H1 (cell line): Measurements from ENCODE around the gene WDR13. TPM values are rescaled to one million over a fixed set of nuclear protein-coding genes. Genes with fewer than 3 reads are reported as not detected.

ENCODE experiments used
- CTCF ChIA-PET: fragments of 300-600 bp; sonication (Branson Sonifier 250); formaldehyde crosslinking; loops from one replicate; lab custom pipeline; 2021; ENCODE audit not compliant: partially characterized antibody; lab: Charles Lee
- POLR2A ChIA-PET: fragments of 300-600 bp; sonication (Branson Sonifier 250); formaldehyde crosslinking; loops from one replicate; lab custom pipeline; 2021; ENCODE audit warnings: inconsistent platforms; ENCODE audit not compliant: partially characterized antibody; lab: Charles Lee
- DNase-seq, 2 experiments: peaks; one replicate each; pipeline versions ENCODE4 v3.0.0 to v3.0.0-alpha.2; 2010 to 2022; ENCODE audit warnings: low spot score in 2 of 2, low read depth in 1 of 2, mixed read lengths in 1 of 2
- FAIRE-seq: peaks from 2 replicates; lab custom pipeline; 2011; peaks lifted over from hg19 to GRCh38; lab: Jason Lieb, UNC
- H2AFZ ChIP-seq: 2 replicates; pipeline ENCODE4 v1.8.1; 2012; ENCODE audit warnings: low read length, inconsistent platforms
- H2AK5ac ChIP-seq: 2 replicates; pipeline ENCODE4 v1.6.1; 2013; ENCODE audit warnings: low read depth, low read length
- H2BK120ac ChIP-seq: replicated peaks from 2 replicates; pipeline ENCODE3; 2013; ENCODE audit warnings: low read depth, low read length, inconsistent platforms
- H2BK12ac ChIP-seq: 2 replicates; pipeline ENCODE4 v1.6.1; 2013; ENCODE audit warnings: low read depth, low read length
- H2BK15ac ChIP-seq: 2 replicates; pipeline ENCODE4 v1.6.1; 2013; ENCODE audit warnings: low read length
- H2BK20ac ChIP-seq: 2 replicates; pipeline ENCODE4 v1.6.1; 2013; ENCODE audit warnings: low read length
- H2BK5ac ChIP-seq: 2 replicates; pipeline ENCODE4 v1.6.1; 2013; ENCODE audit warnings: low read depth, low read length
- H3K14ac ChIP-seq: 2 replicates; pipeline ENCODE4 v1.6.1; 2013; ENCODE audit warnings: inconsistent platforms; ENCODE audit not compliant: insufficient read length
- H3K18ac ChIP-seq: 2 replicates; pipeline ENCODE4 v1.6.1; 2013; ENCODE audit warnings: low read length; ENCODE audit errors: extremely low read depth
- H3K23ac ChIP-seq: 2 replicates; pipeline ENCODE4 v1.6.1; 2013; ENCODE audit warnings: inconsistent platforms; ENCODE audit not compliant: insufficient read length
- H3K23me2 ChIP-seq: 2 replicates; pipeline ENCODE4 v1.6.1; 2013; ENCODE audit warnings: low read depth, low read length
- H3K27ac ChIP-seq: 2 replicates; pipeline ENCODE4 v1.6.1; 2011; ENCODE audit warnings: low read depth, low read length, inconsistent platforms
- H3K27me3 ChIP-seq, 4 experiments: replicated peaks in 1 of 4; 1 replicate in 1 of 4; 2 replicates in 3 of 4; pipeline versions ENCODE4 v1.6.1 to v1.8.1; 2011 to 2013; ENCODE audit warnings: low read length in 3 of 4, mild to moderate bottlenecking in 3 of 4, inconsistent platforms in 2 of 4, mixed read lengths in 2 of 4, moderate library complexity in 1 of 4; ENCODE audit not compliant: control insufficient read depth in 3 of 4, insufficient read depth in 3 of 4; ENCODE audit errors: extremely low read depth in 1 of 4
- H3K36me3 ChIP-seq, 4 experiments: 2 replicates each; pipeline versions ENCODE4 v1.6.1 to v1.8.1; 2011 to 2013; ENCODE audit warnings: mild to moderate bottlenecking in 4 of 4, low read length in 3 of 4, moderate library complexity in 2 of 4, control low read depth in 1 of 4, inconsistent platforms in 1 of 4; ENCODE audit not compliant: insufficient read depth in 4 of 4, control insufficient read depth in 2 of 4
- H3K4ac ChIP-seq: replicated peaks from 2 replicates; pipeline ENCODE3; 2013; ENCODE audit warnings: low read length, low read depth, mixed read lengths, inconsistent platforms; ENCODE audit not compliant: insufficient read length
- H3K4me1 ChIP-seq, 4 experiments: replicated peaks in 1 of 4; 1 replicate in 1 of 4; 2 replicates in 3 of 4; pipeline versions ENCODE4 v1.6.1 to v1.8.1; 2011 to 2013; ENCODE audit warnings: low read length in 3 of 4, inconsistent platforms in 2 of 4, mixed read lengths in 1 of 4; ENCODE audit not compliant: insufficient read depth in 4 of 4, control insufficient read depth in 3 of 4
- H3K4me2 ChIP-seq, 2 experiments: 2 replicates each; pipeline versions ENCODE4 v1.6.1 to v1.8.1; 2011 to 2013; ENCODE audit warnings: low read depth in 2 of 2, low read length in 2 of 2, control low read depth in 1 of 2, inconsistent platforms in 1 of 2, mild to moderate bottlenecking in 1 of 2; ENCODE audit not compliant: insufficient read depth in 1 of 2
- H3K4me3 ChIP-seq, 4 experiments: fragments of 200-600, 300-600 bp in 1 of 4; sonication (generic), shearing (Covaris generic), sonication (Bioruptor Twin) in 1 of 4; 2 replicates each; pipeline versions ENCODE4 v1.5.1 to v1.8.1; 2011 to 2016; ENCODE audit warnings: low read length in 4 of 4, low read depth in 3 of 4, control low read depth in 2 of 4, inconsistent platforms in 2 of 4, mild to moderate bottlenecking in 2 of 4, mixed read lengths in 1 of 4, moderate library complexity in 1 of 4; ENCODE audit not compliant: insufficient read depth in 2 of 4; ENCODE audit errors: extremely low read depth in 1 of 4
- H3K56ac ChIP-seq: replicated peaks from 2 replicates; pipeline ENCODE3; 2013; ENCODE audit warnings: low read depth, mild to moderate bottlenecking, mixed read lengths, low read length, inconsistent platforms; ENCODE audit not compliant: insufficient read length
- H3K79me1 ChIP-seq: 2 replicates; pipeline ENCODE4 v1.6.1; 2013; ENCODE audit warnings: low read depth, low read length, control low read depth
- H3K79me2 ChIP-seq, 2 experiments: 2 replicates each; pipeline versions ENCODE4 v1.6.1 to v1.8.1; 2012 to 2013; ENCODE audit warnings: low read length in 2 of 2, mild to moderate bottlenecking in 2 of 2, inconsistent platforms in 1 of 2; ENCODE audit not compliant: insufficient read depth in 2 of 2, control insufficient read depth in 1 of 2
- H3K9ac ChIP-seq, 4 experiments: replicated peaks in 1 of 4; 1 replicate in 1 of 4; 2 replicates in 3 of 4; pipeline versions ENCODE4 v1.6.1 to v1.8.1; 2011 to 2013; ENCODE audit warnings: low read depth in 3 of 4, low read length in 3 of 4, control low read depth in 2 of 4, mild to moderate bottlenecking in 2 of 4, moderate library complexity in 2 of 4, inconsistent platforms in 1 of 4; ENCODE audit errors: extremely low read depth in 1 of 4
- H3K9me3 ChIP-seq, 2 experiments: 2 replicates each; pipeline versions ENCODE4 v1.6.1 to v1.8.1; 2012 to 2013; ENCODE audit warnings: mild to moderate bottlenecking in 2 of 2, moderate library complexity in 2 of 2, control low read depth in 1 of 2, inconsistent platforms in 1 of 2, low read depth in 1 of 2, low read length in 1 of 2, mixed read lengths in 1 of 2; ENCODE audit not compliant: insufficient read depth in 2 of 2
- H4K20me1 ChIP-seq, 2 experiments: replicated peaks in 1 of 2; 2 replicates each; pipeline versions ENCODE3 to v1.8.1; 2011 to 2013; ENCODE audit warnings: inconsistent platforms in 2 of 2, low read length in 2 of 2, mild to moderate bottlenecking in 1 of 2; ENCODE audit not compliant: insufficient read depth in 2 of 2, control insufficient read depth in 1 of 2
- H4K5ac ChIP-seq: 2 replicates; pipeline ENCODE4 v1.6.1; 2013; ENCODE audit warnings: low read length, low read depth, mixed read lengths, inconsistent platforms; ENCODE audit not compliant: insufficient read length
- H4K8ac ChIP-seq: 2 replicates; pipeline ENCODE4 v1.8.0; 2013; ENCODE audit warnings: mild to moderate bottlenecking, moderate library complexity, low read length, inconsistent platforms; ENCODE audit not compliant: insufficient read depth; ENCODE audit errors: extremely low read depth
- H4K91ac ChIP-seq: replicated peaks from 2 replicates; pipeline ENCODE3; 2013; ENCODE audit warnings: low read length, mixed read lengths, inconsistent platforms; ENCODE audit not compliant: insufficient read length
- CHD2 ChIP-seq: IDR thresholded peaks from 2 replicates; pipeline ENCODE4 v1.6.1; 2012; ENCODE audit warnings: low read length, improper control_type of control experiment
- EZH2 ChIP-seq: fragments of 200-600 bp; sonication (generic); IDR thresholded peaks from 2 replicates; pipeline ENCODE4 v1.7.1; 2012; ENCODE audit warnings: low read depth, mild to moderate bottlenecking, moderate library complexity, low read length, inconsistent platforms; ENCODE audit not compliant: severe bottlenecking
- NANOG ChIP-seq: IDR thresholded peaks from 2 replicates; pipeline ENCODE4 v1.6.1; 2011; ENCODE audit warnings: low read length, low read depth, mild to moderate bottlenecking, inconsistent platforms; ENCODE audit not compliant: insufficient read depth, poor library complexity, severe bottlenecking
- POLR2AphosphoS5 ChIP-seq: IDR thresholded peaks from 2 replicates; pipeline ENCODE4 v1.6.1; 2011; ENCODE audit warnings: low read depth, low read length
- RNF2 ChIP-seq: fragments of 200-900, 300-1000 bp; sonication (generic); IDR thresholded peaks from 2 replicates; pipeline ENCODE4 v1.7.1; 2016; ENCODE audit warnings: borderline replicate concordance, low read depth, mild to moderate bottlenecking, antibody characterized with exemption, low read length; ENCODE audit not compliant: poor library complexity, severe bottlenecking; ENCODE audit errors: missing control alignments
- SIRT6 ChIP-seq: IDR thresholded peaks from one replicate; pipeline ENCODE4 v1.7.1; 2012; ENCODE audit warnings: low read length, inconsistent platforms
- SP1 ChIP-seq: IDR thresholded peaks from 2 replicates; pipeline ENCODE4 v1.6.1; 2011; ENCODE audit warnings: low read depth, low read length
- SP2 ChIP-seq: IDR thresholded peaks from 2 replicates; pipeline ENCODE4 v1.6.1; 2012; ENCODE audit warnings: mild to moderate bottlenecking, low read length, inconsistent platforms
- TBP ChIP-seq: IDR thresholded peaks from 2 replicates; pipeline ENCODE4 v1.6.1; 2011; ENCODE audit warnings: low read depth, low read length, improper control_type of control experiment
- TCF12 ChIP-seq: IDR thresholded peaks from 2 replicates; pipeline ENCODE4 v1.6.1; 2011; ENCODE audit warnings: low read depth, mild to moderate bottlenecking, low read length
- WGBS, 2 experiments: shearing (Covaris generic) in 1 of 2; methylation state at CpG; one replicate each; pipeline versions ENCODE4 v1.1.6 to v1.1.7; 2013 to 2015; ENCODE audit warnings: low lambda C conversion rate in 2 of 2, mixed read lengths in 2 of 2, inconsistent platforms in 1 of 2, low coverage in 1 of 2, missing lambda C conversion rate in 1 of 2; ENCODE audit not compliant: insufficient replicate concordance in 2 of 2, insufficient coverage in 1 of 2, insufficient read length in 1 of 2; ENCODE audit errors: extremely low coverage in 1 of 2, missing lambda C conversion rate in 1 of 2; 5-methylcytosine and 5-hydroxymethylcytosine counted together
- polyA plus RNA-seq, 7 experiments: library from polyadenylated mRNA; depleted of rRNA in 3 of 7; stranded (reverse) in 5 of 7; unstranded in 2 of 7; fragments of >200 nt in 5 of 7; fragments of 200-250 nt in 2 of 7; gene quantifications; 1 replicate in 5 of 7; 2 replicates in 1 of 7; 4 replicates in 1 of 7; pipeline versions ENCODE4 v1.2.1 to v1.2.3, GENCODE V29; 2011 to 2013; ENCODE audit warnings: missing spikeins in 2 of 7, mixed read lengths in 2 of 7
- total RNA-seq: library from RNA; stranded (reverse); fragmentation: NEBNext Ultra II Directional; extraction: Animal tissue kit (Norgen Biotek cat#: 25700); gene quantifications from 2 replicates; pipeline ENCODE4 v1.2.1, GENCODE V29; 2021
- TF ChIP-seq, protein P1 (sequence below): IDR thresholded peaks from 2 replicates; pipeline ENCODE4 v1.6.1; 2012; ENCODE audit warnings: inconsistent platforms

Gene WDR13
- total and polyA plus RNA-seq, 2 of the 8 experiments (the other 6 are each of a cell fraction or from before 2014, with no cell fraction given): 19.4 to 46.3 TPM

DNA sequence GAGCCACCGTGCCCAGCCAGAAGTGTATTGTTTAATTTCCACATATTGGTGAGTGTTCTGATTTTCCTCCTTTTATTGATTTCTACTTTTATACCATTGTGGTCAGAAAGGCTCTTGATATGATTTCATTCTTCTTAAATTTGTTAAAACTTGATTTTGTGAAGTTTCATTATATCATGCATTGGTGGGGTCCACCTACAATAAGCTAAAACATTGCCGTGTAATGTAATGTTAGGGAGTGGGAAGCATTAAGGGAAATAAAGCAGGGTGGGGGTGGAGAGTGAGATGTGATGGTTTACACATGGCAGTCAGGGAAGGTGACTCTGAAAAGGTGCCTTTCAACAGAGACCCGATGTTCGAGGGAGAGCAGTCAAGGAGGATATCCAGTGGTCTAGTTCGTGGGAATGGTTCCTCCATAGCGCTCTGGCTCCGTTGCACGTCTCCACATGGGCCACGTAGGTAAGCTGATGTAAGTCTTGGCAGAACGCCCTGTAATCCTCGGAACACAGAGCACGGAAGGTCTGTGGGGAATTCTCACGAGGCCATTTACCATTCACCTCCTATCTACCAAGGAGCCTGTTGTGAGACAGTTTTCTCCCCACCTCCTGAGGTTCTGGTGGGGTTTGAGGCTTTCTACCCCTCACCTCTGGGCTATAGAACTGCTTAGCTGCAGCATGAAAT lies 7.7 kb upstream of the WDR13 start:
- no peaks in the 10 kb centered on the region for H4K20me1 ChIP-seq
- H3K23me2 ChIP-seq: no peaks in the 10 kb centered on the region; the same call in 1 of the 2 replicates
- H3K9me3 ChIP-seq: no peaks in the 10 kb centered on the region
- WGBS, 2 experiments: 91% methylated on average over 13 of the region's 13 CpGs; no CpG with 5 or more reads in 1 of the 2 experiments
- no peak overlapping the region for H3K4ac ChIP-seq
- DNase-seq (no peak), FAIRE-seq (no peak)
- no peak overlapping the region for H4K8ac ChIP-seq
- H2BK20ac ChIP-seq: no peak overlapping the region
- no peaks in the 10 kb centered on the region for H3K79me2 ChIP-seq
- no peaks in the 10 kb centered on the region for H3K79me1 ChIP-seq
- H3K27ac ChIP-seq: no peak overlapping the region
- H3K56ac ChIP-seq: no peak overlapping the region
- H3K23ac ChIP-seq: no peak overlapping the region
- H3K14ac ChIP-seq: no peak overlapping the region
- TF ChIP-seq SIRT6 (no peak), SP2 (no peak), CHD2 (no peak), EZH2 (no peak), TCF12 (no peak), NANOG (no peak), SP1 (no peak), RNF2 (no peak), TBP (no peak), POLR2AphosphoS5 (no peak)
- TF ChIP-seq, protein P1, sequence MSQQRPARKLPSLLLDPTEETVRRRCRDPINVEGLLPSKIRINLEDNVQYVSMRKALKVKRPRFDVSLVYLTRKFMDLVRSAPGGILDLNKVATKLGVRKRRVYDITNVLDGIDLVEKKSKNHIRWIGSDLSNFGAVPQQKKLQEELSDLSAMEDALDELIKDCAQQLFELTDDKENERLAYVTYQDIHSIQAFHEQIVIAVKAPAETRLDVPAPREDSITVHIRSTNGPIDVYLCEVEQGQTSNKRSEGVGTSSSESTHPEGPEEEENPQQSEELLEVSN: no peak
- no peak overlapping the region for H3K4me2 ChIP-seq
- POLR2A ChIA-PET: interaction anchor here (1.1 to 6.7 kb wide), 4 partner anchors 9 to 330 kb away, joined by 3 to 27 read pairs (median 8); partner anchors contain the start of gene RBM3
- no peak overlapping the region for H3K18ac ChIP-seq
- no peak overlapping the region for H3K9ac ChIP-seq
- H4K91ac ChIP-seq: no peak overlapping the region
- H3K27me3 ChIP-seq: no peaks in the 10 kb centered on the region
- no peaks in the 10 kb centered on the region for H3K4me1 ChIP-seq
- H3K4me3 ChIP-seq: no peak overlapping the region
- no peak overlapping the region for H2AFZ ChIP-seq
- H2BK5ac ChIP-seq: no peak overlapping the region
- no peaks in the 10 kb centered on the region; a peak in 1 of 8 replicates for H3K36me3 ChIP-seq
- CTCF ChIA-PET: interaction anchor here (1.4 kb wide), 1 partner anchor 17 kb away, joined by 3 read pairs; no protein-coding TSS in a partner anchor
- no peak overlapping the region for H2BK15ac ChIP-seq
- no peak overlapping the region for H4K5ac ChIP-seq
- H2BK12ac ChIP-seq: no peak overlapping the region
- no peak overlapping the region for H2AK5ac ChIP-seq
- no peak overlapping the region for H2BK120ac ChIP-seq
